HG02981 (cell line): ENCODE measurements around the gene PPARD.
"Not testable (repeated sequence)": the region's sequence is repeated elsewhere in the genome, so short reads cannot be mapped to it uniquely, and the experiment has no call there.

Experiments used
- ATAC-seq: cut with Tn5 transposase; IDR thresholded peaks from one replicate; pipeline ENCODE4 v1.9.1; 2021; ENCODE audit warnings: mild to moderate bottlenecking, moderate library complexity; ENCODE audit not compliant: unreplicated experiment

Gene PPARD

GRCh38 chr6:35378261-35378660 is 35.9 kb downstream of the PPARD start:
- no peak for ATAC-seq

- ATAC-seq: no peak
Measured at GRCh38 chr6:35381132-35381531, 38.8 kb downstream of the PPARD start.

- ATAC-seq: no peak
Measured at GRCh38 chr6:35382015-35382414, 39.7 kb downstream of the PPARD start.

GRCh38 chr6:35385457-35386202 is 43.3 kb downstream of the PPARD start:
- no peak for ATAC-seq

- no peak for ATAC-seq
Measured at GRCh38 chr6:35386989-35387388, 44.6 kb downstream of the PPARD start.

GRCh38 chr6:35388030-35388429 is 45.7 kb downstream of the PPARD start:
- ATAC-seq: no peak

GRCh38 chr6:35388772-35389352 is 46.5 kb downstream of the PPARD start:
- no peak for ATAC-seq

- not testable (repeated sequence) for ATAC-seq
Measured at GRCh38 chr6:35389386-35389785, 47.0 kb downstream of the PPARD start.

- ATAC-seq: no peak
Measured at GRCh38 chr6:35391240-35391968, 49.0 kb downstream of the PPARD start.

- no peak for ATAC-seq
Measured at GRCh38 chr6:35392111-35392702, 49.8 kb downstream of the PPARD start.

GRCh38 chr6:35392773-35393672 is 50.7 kb downstream of the PPARD start:
- ATAC-seq: no peak

- no peak for ATAC-seq
Measured at GRCh38 chr6:35396991-35397390, 54.6 kb downstream of the PPARD start.

GRCh38 chr6:35397806-35398418 is 55.6 kb downstream of the PPARD start:
- no peak for ATAC-seq

GRCh38 chr6:35398526-35398925 is 56.2 kb downstream of the PPARD start:
- ATAC-seq: no peak

GRCh38 chr6:35400111-35400510 is 57.8 kb downstream of the PPARD start:
- ATAC-seq: no peak

GRCh38 chr6:35400901-35401311 is 58.5 kb downstream of the PPARD start:
- no peak for ATAC-seq

GRCh38 chr6:35401514-35401913 is 59.2 kb downstream of the PPARD start:
- no peak for ATAC-seq

- no peak for ATAC-seq
Measured at GRCh38 chr6:35402136-35402855, 59.9 kb downstream of the PPARD start.

GRCh38 chr6:35402856-35403191 is 60.5 kb downstream of the PPARD start:
- no peak for ATAC-seq
